ENCODE measurements around the gene CHD3. TPM values are rescaled to one million over a fixed set of nuclear protein-coding genes. Genes with fewer than 3 reads are reported as not detected.
"Not testable (repeated sequence)": the region's sequence is repeated elsewhere in the genome, so short reads cannot be mapped to it uniquely, and the experiment has no call there.

Gene CHD3
- polyA plus RNA-seq, 1 donor from 2014 or later = 115 TPM

- Histone ChIP-seq H2AFZ (ENCODE audit: low read depth, low read length) (no peak overlapping the region), H3K9me3 (ENCODE audit: low read length) (no peaks in the 10 kb centered on the region), H3F3A (ENCODE audit: insufficient read depth, low read length, poor library complexity, severe bottlenecking) (peaks cover 9% of the 10 kb centered on the region), H3K79me2 (replicated peaks; ENCODE audit: insufficient read depth, low read length) (peaks cover 18% of the 10 kb centered on the region), H3K27ac (ENCODE audit: low read length) (no peak overlapping the region), H3K27me3 (ENCODE audit: insufficient read depth, low read depth, low read length) (no peaks in the 10 kb centered on the region), H3K4me2 (ENCODE audit: low read length) (no peak overlapping the region), H4K20me1 (ENCODE audit: insufficient read depth) (no peaks in the 10 kb centered on the region), H3K9me2 (ENCODE audit: insufficient read depth, low read length) (no peaks in the 10 kb centered on the region), H3K4me3 (ENCODE audit: low read length) (no peak overlapping the region), H3K36me3 (ENCODE audit: insufficient read depth, low read length) (no peaks in the 10 kb centered on the region), H3K9ac (ENCODE audit: low read length) (no peak overlapping the region)
- TF ChIP-seq TAF1 (IDR thresholded peaks at IDR 0.05; ENCODE audit: low read depth) = no peak
- TF ChIP-seq MXI1 (conservative IDR thresholded peaks at IDR 0.05; ENCODE audit: poor library complexity, severe bottlenecking) = no peak
- TF ChIP-seq REST (IDR thresholded peaks at IDR 0.05; ENCODE audit: borderline replicate concordance) = peak; percentile 22
- peak; percentile 96 for TF ChIP-seq SMC3 (conservative IDR thresholded peaks at IDR 0.05; ENCODE audit: poor library complexity)
- no peak for TF ChIP-seq EP300 (conservative IDR thresholded peaks at IDR 0.05; ENCODE audit: poor library complexity, severe bottlenecking)
- TF ChIP-seq RAD21 (conservative IDR thresholded peaks at IDR 0.05) = peak; percentile 88
- no peak for TF ChIP-seq POLR2AphosphoS5 (IDR thresholded peaks at IDR 0.05)
- peak; percentile 85 for TF ChIP-seq CTCF (IDR thresholded peaks at IDR 0.05; ENCODE audit: poor library complexity, severe bottlenecking)
- no peak for TF ChIP-seq EZH2 (IDR thresholded peaks at IDR 0.05; ENCODE audit: borderline replicate concordance, insufficient read depth, low read length, poor library complexity, severe bottlenecking)
Observed at GRCh38 chr17:7862692-7863437, 25.7 kb upstream of the CHD3 start.

GRCh38 chr17:7864384-7864783, 24.2 kb upstream of the CHD3 start:
- H3K9ac ChIP-seq (ENCODE audit: low read length); H3K36me3 ChIP-seq (ENCODE audit: insufficient read depth, low read length): not testable (repeated sequence)

More at GRCh38 chr17:7864384-7864783, 24.2 kb upstream of the CHD3 start:
- H3K27ac ChIP-seq (ENCODE audit: low read length); H3K4me2 ChIP-seq (ENCODE audit: low read length); H3K9me2 ChIP-seq (ENCODE audit: insufficient read depth, low read length); H3K4me3 ChIP-seq (ENCODE audit: low read length); H3F3A ChIP-seq (ENCODE audit: insufficient read depth, low read length, poor library complexity, severe bottlenecking); H2AFZ ChIP-seq (ENCODE audit: low read depth, low read length); H3K9me3 ChIP-seq (ENCODE audit: low read length); H4K20me1 ChIP-seq (ENCODE audit: insufficient read depth); H3K27me3 ChIP-seq (ENCODE audit: insufficient read depth, low read depth, low read length): not testable (repeated sequence)
- peaks cover 13% of the 10 kb centered on the region for H3K79me2 ChIP-seq (replicated peaks; ENCODE audit: insufficient read depth, low read length)
